Osteoblast (primary cell): ENCODE results near the gene COL23A1. TPM values are rescaled to one million over a fixed set of nuclear protein-coding genes. Genes with fewer than 3 reads are reported as not detected.

Experiments
- DNase-seq: peaks from one replicate; pipeline ENCODE4 v3.0.0; 2011; ENCODE audit warnings: low spot score, mixed read lengths; ENCODE audit not compliant: insufficient read length; ENCODE audit errors: missing footprints
- H2AFZ ChIP-seq: 2 replicates; pipeline ENCODE4 v1.6.0; 2011; ENCODE audit warnings: mild to moderate bottlenecking, low read length
- H3K27ac ChIP-seq: 2 replicates; pipeline ENCODE4 v1.5.1; 2011; ENCODE audit warnings: mild to moderate bottlenecking, low read depth, low read length, moderate library complexity
- H3K27me3 ChIP-seq: 2 replicates; pipeline ENCODE4 v1.6.0; 2012; ENCODE audit warnings: mild to moderate bottlenecking, control low read depth, inconsistent platforms, low read length, moderate library complexity; ENCODE audit not compliant: insufficient read depth
- H3K36me3 ChIP-seq: 2 replicates; pipeline ENCODE4 v1.5.1; 2011; ENCODE audit warnings: mild to moderate bottlenecking, low read length, control low read depth, moderate library complexity; ENCODE audit not compliant: insufficient read depth
- H3K4me1 ChIP-seq: 2 replicates; pipeline ENCODE4 v1.5.1; 2011; ENCODE audit warnings: mild to moderate bottlenecking, low read length, control low read depth, moderate library complexity; ENCODE audit not compliant: insufficient read depth
- H3K4me2 ChIP-seq: 2 replicates; pipeline ENCODE4 v1.6.0; 2011; ENCODE audit warnings: mild to moderate bottlenecking, low read length; ENCODE audit not compliant: insufficient read depth
- H3K4me3 ChIP-seq: fragments of 200-600 bp; sonication (generic); 3 replicates; pipeline ENCODE4 v1.5.1; 2012; ENCODE audit warnings: mild to moderate bottlenecking, low read length, inconsistent platforms; ENCODE audit not compliant: insufficient read depth
- H3K79me2 ChIP-seq: 2 replicates; pipeline ENCODE4 v1.6.0; 2012; ENCODE audit warnings: mild to moderate bottlenecking, low read length, control low read depth, inconsistent platforms; ENCODE audit not compliant: insufficient read depth
- H3K9me3 ChIP-seq: 2 replicates; pipeline ENCODE4 v1.5.1; 2011; ENCODE audit warnings: low read depth, low read length, control low read depth
- H4K20me1 ChIP-seq: 2 replicates; pipeline ENCODE4 v1.6.0; 2012; ENCODE audit warnings: mild to moderate bottlenecking, low read length, control low read depth; ENCODE audit not compliant: insufficient read depth
- total RNA-seq: library from RNA; depleted of rRNA; stranded (reverse); fragments of >200 nt; gene quantifications from 2 replicates; pipeline ENCODE4 v1.2.3, GENCODE V29; 2012
- TF ChIP-seq, protein P1 (sequence below): IDR thresholded peaks from 2 replicates; pipeline ENCODE4 v1.5.1; 2011; ENCODE audit warnings: mild to moderate bottlenecking, low read depth, low read length, moderate library complexity; ENCODE audit errors: extremely low read depth

The COL23A1 gene
- total RNA-seq, 1 donor: under 0.01 TPM

DNA sequence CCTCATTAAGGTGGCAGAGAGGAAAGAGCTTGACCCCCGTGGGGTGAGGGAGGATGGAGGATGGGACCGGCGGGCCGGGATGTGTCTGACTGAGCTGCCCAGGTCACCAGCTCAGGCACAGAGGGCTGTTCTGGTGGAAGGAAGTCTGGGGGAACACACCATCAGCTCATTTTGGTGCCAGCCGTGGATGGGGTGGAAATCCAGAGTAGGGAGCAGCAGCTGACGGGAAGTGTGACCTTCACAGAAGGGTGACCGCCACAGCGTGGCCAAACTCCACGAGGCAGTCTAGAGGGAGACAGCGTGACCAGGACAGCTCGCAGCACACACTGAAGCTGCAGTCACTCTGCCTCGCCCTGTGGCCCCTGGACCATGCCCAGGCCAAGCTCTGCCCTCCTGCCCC lies 312.3 kb downstream of the COL23A1 start:
- H3K4me2 ChIP-seq: no peak overlapping the region
- no peaks in the 10 kb centered on the region for H3K36me3 ChIP-seq
- no peaks in the 10 kb centered on the region for H3K9me3 ChIP-seq
- peaks cover 11% of the 10 kb centered on the region for H3K27me3 ChIP-seq
- H3K4me1 ChIP-seq: no peaks in the 10 kb centered on the region
- no peaks in the 10 kb centered on the region for H3K79me2 ChIP-seq
- no peak overlapping the region for H2AFZ ChIP-seq
- H3K27ac ChIP-seq: no peak overlapping the region
- peak; percentile 22 for DNase-seq
- TF ChIP-seq, protein P1, sequence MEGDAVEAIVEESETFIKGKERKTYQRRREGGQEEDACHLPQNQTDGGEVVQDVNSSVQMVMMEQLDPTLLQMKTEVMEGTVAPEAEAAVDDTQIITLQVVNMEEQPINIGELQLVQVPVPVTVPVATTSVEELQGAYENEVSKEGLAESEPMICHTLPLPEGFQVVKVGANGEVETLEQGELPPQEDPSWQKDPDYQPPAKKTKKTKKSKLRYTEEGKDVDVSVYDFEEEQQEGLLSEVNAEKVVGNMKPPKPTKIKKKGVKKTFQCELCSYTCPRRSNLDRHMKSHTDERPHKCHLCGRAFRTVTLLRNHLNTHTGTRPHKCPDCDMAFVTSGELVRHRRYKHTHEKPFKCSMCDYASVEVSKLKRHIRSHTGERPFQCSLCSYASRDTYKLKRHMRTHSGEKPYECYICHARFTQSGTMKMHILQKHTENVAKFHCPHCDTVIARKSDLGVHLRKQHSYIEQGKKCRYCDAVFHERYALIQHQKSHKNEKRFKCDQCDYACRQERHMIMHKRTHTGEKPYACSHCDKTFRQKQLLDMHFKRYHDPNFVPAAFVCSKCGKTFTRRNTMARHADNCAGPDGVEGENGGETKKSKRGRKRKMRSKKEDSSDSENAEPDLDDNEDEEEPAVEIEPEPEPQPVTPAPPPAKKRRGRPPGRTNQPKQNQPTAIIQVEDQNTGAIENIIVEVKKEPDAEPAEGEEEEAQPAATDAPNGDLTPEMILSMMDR: no peak
- no peaks in the 10 kb centered on the region for H4K20me1 ChIP-seq
- no peak overlapping the region for H3K4me3 ChIP-seq

DNA sequence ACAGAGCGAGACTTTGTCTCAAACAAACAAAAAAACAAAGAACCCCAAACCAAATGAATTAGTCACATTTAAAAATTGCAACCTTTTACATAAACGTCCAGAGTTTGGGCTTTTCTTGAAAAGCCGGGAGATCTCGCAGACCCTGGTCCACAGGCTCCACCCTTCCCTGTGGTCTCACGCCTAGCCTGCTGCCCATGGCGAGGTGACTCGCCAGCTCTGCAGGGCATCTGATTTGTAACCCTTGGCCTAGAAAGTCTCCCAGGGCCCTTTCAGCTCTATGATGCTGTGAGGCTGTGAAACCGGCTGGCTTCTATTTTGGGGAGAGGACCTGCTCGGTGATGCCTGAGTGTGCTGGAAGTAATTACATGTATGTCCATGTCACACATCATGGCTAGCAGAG lies 312.8 kb downstream of the COL23A1 start:
- no peaks in the 10 kb centered on the region for H3K4me1 ChIP-seq
- no peak overlapping the region for H3K4me3 ChIP-seq
- no peaks in the 10 kb centered on the region for H3K36me3 ChIP-seq
- peaks cover 11% of the 10 kb centered on the region for H3K27me3 ChIP-seq
- H4K20me1 ChIP-seq: no peaks in the 10 kb centered on the region
- no peak overlapping the region for H3K4me2 ChIP-seq
- no peaks in the 10 kb centered on the region for H3K9me3 ChIP-seq
- no peak overlapping the region for H3K27ac ChIP-seq
- TF ChIP-seq, protein P1: no peak
- H2AFZ ChIP-seq: no peak overlapping the region
- H3K79me2 ChIP-seq: no peaks in the 10 kb centered on the region
- DNase-seq: peak; percentile 81

GRCh38 chr5:178274781-178275537 lies 315.2 kb downstream of the COL23A1 start:
- Histone ChIP-seq H4K20me1 (no peaks in the 10 kb centered on the region), H3K4me1 (no peaks in the 10 kb centered on the region), H3K4me3 (no peak overlapping the region), H3K79me2 (no peaks in the 10 kb centered on the region), H3K36me3 (no peaks in the 10 kb centered on the region), H2AFZ (no peak overlapping the region), H3K27ac (no peak overlapping the region), H3K4me2 (no peak overlapping the region), H3K27me3 (peaks cover 11% of the 10 kb centered on the region), H3K9me3 (no peaks in the 10 kb centered on the region)
- DNase-seq: no peak
- TF ChIP-seq, protein P1: no peak

GRCh38 chr5:178273665-178274541 lies 316.3 kb downstream of the COL23A1 start:
- Histone ChIP-seq H2AFZ (no peak overlapping the region), H4K20me1 (no peaks in the 10 kb centered on the region), H3K27ac (no peak overlapping the region), H3K79me2 (no peaks in the 10 kb centered on the region), H3K4me1 (no peaks in the 10 kb centered on the region), H3K4me3 (no peak overlapping the region), H3K4me2 (no peak overlapping the region), H3K36me3 (no peaks in the 10 kb centered on the region), H3K27me3 (peaks cover 11% of the 10 kb centered on the region), H3K9me3 (no peaks in the 10 kb centered on the region)
- TF ChIP-seq, protein P1: no peak
- peak; percentile 68 for DNase-seq
